HCT116 (cell line): Measurements from ENCODE around the gene FMN1. TPM values are rescaled to one million over a fixed set of nuclear protein-coding genes. Genes with fewer than 3 reads are reported as not detected.

ENCODE experiments used
- ATAC-seq: fragments of 200-7000 bp; cut with Tn5 transposase; 2 replicates; pipeline ENCODE4 v1.9.1; 2020; ENCODE audit warnings: mild to moderate bottlenecking, moderate library complexity
- BruUV-seq: library from RNA; stranded (reverse); fragments of 400-500 nt; replicated peaks from 2 replicates; lab custom pipeline; 2021; lab: Mats Ljungman, UMichigan
- CTCF ChIA-PET: fragments of 300-600 bp; sonication (Branson Sonifier 250); formaldehyde crosslinking; loops from one replicate; lab custom pipeline; 2021; ENCODE audit warnings: antibody characterized with exemption; lab: Charles Lee
- POLR2A ChIA-PET: fragments of 300-600, 350-600 bp; sonication (Branson Sonifier 250); formaldehyde crosslinking; loops from one replicate; lab custom pipeline; 2021; ENCODE audit warnings: antibody characterized with exemption; lab: Charles Lee
- RAD21 ChIA-PET, 2 experiments: fragments of 300-600 bp; sonication (Branson Sonifier 250); formaldehyde crosslinking; loops; one replicate each; lab custom pipeline; 2023; ENCODE audit warnings: low total read pairs in 2 of 2; ENCODE audit not compliant: uncharacterized antibody in 2 of 2, unreplicated experiment in 2 of 2, low non-redundant PET in 1 of 2; lab: Charles Lee
- DNase-seq: peaks from one replicate; pipeline ENCODE4 v3.0.0-alpha.2; 2010; ENCODE audit warnings: low read depth, low spot score
- H2AFZ ChIP-seq: fragments of 200-600 bp; shearing (Covaris generic), sonication (generic); 2 replicates; pipeline ENCODE4 v1.6.1; 2017; ENCODE audit warnings: low read depth, mixed run types, mixed read lengths, antibody characterized with exemption, low read length; ENCODE audit not compliant: poor library complexity, severe bottlenecking
- H3K27ac ChIP-seq: 2 replicates; pipeline ENCODE4 v1.5.1; 2012; ENCODE audit warnings: low read depth, low read length
- H3K27me3 ChIP-seq: fragments of 200-600 bp; sonication (generic); 2 replicates; pipeline ENCODE4 v1.6.1; 2016; ENCODE audit warnings: mixed run types, low read length, mixed read lengths; ENCODE audit not compliant: insufficient read depth
- H3K36me3 ChIP-seq, 2 experiments: fragments of 200-500 bp in 1 of 2; fragments of 200-600 bp in 1 of 2; sonication (Bioruptor generic) in 1 of 2; sonication (generic) in 1 of 2; 2 replicates each; pipeline versions ENCODE4 v1.5.1 to v1.6.1; 2014 to 2016; ENCODE audit warnings: low read length in 2 of 2, inconsistent platforms in 1 of 2, mixed read lengths in 1 of 2, mixed run types in 1 of 2; ENCODE audit not compliant: insufficient read depth in 2 of 2, control insufficient read depth in 1 of 2
- H3K4me1 ChIP-seq, 2 experiments: fragments of 200-600 bp in 1 of 2; sonication (generic) in 1 of 2; 2 replicates each; pipeline versions ENCODE4 v1.5.1 to v1.6.1; 2012 to 2017; ENCODE audit warnings: low read length in 2 of 2, inconsistent platforms in 1 of 2, mild to moderate bottlenecking in 1 of 2, mixed read lengths in 1 of 2, mixed run types in 1 of 2, moderate library complexity in 1 of 2; ENCODE audit not compliant: insufficient read depth in 2 of 2, control insufficient read depth in 1 of 2
- H3K4me2 ChIP-seq: fragments of 200-600 bp; sonication (generic); 2 replicates; pipeline ENCODE4 v1.6.1; 2017; ENCODE audit warnings: mixed run types, low read length, mixed read lengths
- H3K4me3 ChIP-seq, 2 experiments: fragments of 200-600 bp in 1 of 2; sonication (generic) in 1 of 2; replicated peaks in 1 of 2; 2 replicates each; pipeline ENCODE4 v1.5.1; 2011 to 2016; ENCODE audit warnings: low read length in 2 of 2, control low read depth in 1 of 2, low read depth in 1 of 2, mild to moderate bottlenecking in 1 of 2, mixed read lengths in 1 of 2, mixed run types in 1 of 2
- H3K79me2 ChIP-seq: fragments of 200-600 bp; sonication (generic); 2 replicates; pipeline ENCODE4 v1.6.1; 2017; ENCODE audit warnings: mild to moderate bottlenecking, mixed run types, low read length, moderate library complexity, mixed read lengths; ENCODE audit not compliant: insufficient read depth
- H3K9ac ChIP-seq: fragments of 200-600 bp; sonication (generic); 2 replicates; pipeline ENCODE4 v1.6.1; 2016; ENCODE audit warnings: low read length, mixed read lengths
- H3K9me2 ChIP-seq: fragments of 200-600 bp; sonication (generic), shearing (Covaris generic); 2 replicates; pipeline ENCODE4 v1.6.1; 2017; ENCODE audit warnings: mixed run types, mild to moderate bottlenecking, moderate library complexity; ENCODE audit not compliant: insufficient read depth
- H3K9me3 ChIP-seq, 2 experiments: fragments of 200-500 bp in 1 of 2; fragments of 200-600 bp in 1 of 2; sonication (Bioruptor generic) in 1 of 2; sonication (generic) in 1 of 2; 2 replicates each; pipeline ENCODE4 v1.6.1; 2014 to 2017; ENCODE audit warnings: low read length in 2 of 2, mixed read lengths in 2 of 2, inconsistent platforms in 1 of 2, low read depth in 1 of 2, mild to moderate bottlenecking in 1 of 2, mixed run types in 1 of 2, moderate library complexity in 1 of 2; ENCODE audit not compliant: control insufficient read depth in 1 of 2, insufficient read depth in 1 of 2
- H4K20me1 ChIP-seq: fragments of 200-600 bp; sonication (generic), shearing (Covaris generic); 2 replicates; pipeline ENCODE4 v1.6.1; 2017; ENCODE audit warnings: mixed run types, mild to moderate bottlenecking, moderate library complexity; ENCODE audit not compliant: insufficient read depth
- ATF3 ChIP-seq: IDR thresholded peaks from 2 replicates; pipeline ENCODE4 v1.6.1; 2012
- CTCF ChIP-seq, 3 experiments: fragments of 200-600 bp in 1 of 3; sonication (generic) in 1 of 3; IDR thresholded peaks in 2 of 3; conservative IDR thresholded peaks in 1 of 3; 2 replicates each; pipeline ENCODE4 v1.5.1; 2012 to 2017; ENCODE audit warnings: low read depth in 2 of 3, low read length in 2 of 3, antibody characterized with exemption in 1 of 3, borderline replicate concordance in 1 of 3, control low read depth in 1 of 3, mild to moderate bottlenecking in 1 of 3, mixed read lengths in 1 of 3, mixed run types in 1 of 3, moderate library complexity in 1 of 3; ENCODE audit not compliant: insufficient read depth in 1 of 3
- EGR1 ChIP-seq: IDR thresholded peaks from 2 replicates; pipeline ENCODE4 v1.6.1; 2012; ENCODE audit warnings: low read depth
- EZH2phosphoT487 ChIP-seq: fragments of 200-600 bp; IDR thresholded peaks from 2 replicates; pipeline ENCODE4 v1.6.1; 2018; ENCODE audit warnings: antibody characterized with exemption, borderline replicate concordance
- FOSL1 ChIP-seq: IDR thresholded peaks from 2 replicates; pipeline ENCODE4 v1.6.1; 2012; ENCODE audit warnings: low read depth
- JUND ChIP-seq: IDR thresholded peaks from 2 replicates; pipeline ENCODE4 v1.6.1; 2012
- POLR2AphosphoS5 ChIP-seq: IDR thresholded peaks from 2 replicates; pipeline ENCODE4 v1.6.1; 2011; ENCODE audit warnings: mild to moderate bottlenecking, low read depth, low read length, moderate library complexity
- SIN3A ChIP-seq: IDR thresholded peaks from 2 replicates; pipeline ENCODE4 v1.6.1; 2012; ENCODE audit warnings: low read depth
- SP1 ChIP-seq: IDR thresholded peaks from 2 replicates; pipeline ENCODE4 v1.6.1; 2012; ENCODE audit warnings: low read depth
- SRF ChIP-seq: IDR thresholded peaks from 2 replicates; pipeline ENCODE4 v1.6.1; 2012; ENCODE audit warnings: low read depth
- TCF7L2 ChIP-seq: IDR thresholded peaks from 2 replicates; pipeline ENCODE4 v1.7.0; 2011; ENCODE audit warnings: borderline replicate concordance, inconsistent platforms; ENCODE audit not compliant: insufficient read depth, insufficient read length; ENCODE audit errors: extremely low read depth
- ZBTB33 ChIP-seq: IDR thresholded peaks from 2 replicates; pipeline ENCODE4 v1.6.1; 2011; ENCODE audit warnings: mild to moderate bottlenecking, low read length, moderate library complexity; ENCODE audit not compliant: insufficient replicate concordance; ENCODE audit errors: extremely low read depth
- ZNF274 ChIP-seq: fragments of 200-500 bp; sonication (Bioruptor generic); IDR thresholded peaks from 2 replicates; pipeline ENCODE4 v1.6.1; 2014; ENCODE audit warnings: mild to moderate bottlenecking, low read depth, low read length, inconsistent platforms
- intact Hi-C: fragments of 100-400 bp; cut with micrococcal nuclease; formaldehyde crosslinking; loops from 2 replicates; pipeline ENCODE4 v1.10.0; 2022
- total RNA-seq: library from RNA; stranded (reverse); gene quantifications from one replicate; pipeline ENCODE4 v1.2.1, GENCODE V29; 2021; ENCODE audit not compliant: unreplicated experiment
- TF ChIP-seq, protein P1 (sequence below): IDR thresholded peaks from 2 replicates; pipeline ENCODE4 v1.6.1; 2012; ENCODE audit warnings: low read depth

Gene FMN1
- total RNA-seq, 1 experiment from 2014 or later: 0.39 TPM

GRCh38 chr15:33089165-33089877, 105.2 kb downstream of the FMN1 start:
- ATAC-seq (no peak), DNase-seq (no peak)
- Histone ChIP-seq H3K4me1 (peaks cover 0 to 8% of the 10 kb centered on the region in 2 experiments; a peak in 3 of 4 replicates), H3K36me3 (no peaks in the 10 kb centered on the region), H3K9ac (no peak overlapping the region), H2AFZ (no peak overlapping the region), H3K4me2 (no peak overlapping the region), H3K4me3 (no peak overlapping the region), H3K27me3 (no peaks in the 10 kb centered on the region), H3K27ac (no peak overlapping the region), H3K9me3 (no peaks in the 10 kb centered on the region), H4K20me1 (no peaks in the 10 kb centered on the region)
- intact Hi-C loops: loop anchor here (10.0 kb wide), 2 partner anchors 135 to 615 kb away; no protein-coding TSS in a partner anchor
- CTCF ChIA-PET: interaction anchor here (5.6 kb wide), 1 partner anchor 44 kb away, joined by 83 read pairs; no protein-coding TSS in a partner anchor
- no TSS peak for BruUV-seq
- TF ChIP-seq TCF7L2 (no peak), ATF3 (no peak), ZNF274 (no peak), EGR1 (no peak), POLR2AphosphoS5 (no peak), JUND (no peak), SIN3A (no peak), SRF (no peak), EZH2phosphoT487 (no peak), SP1 (no peak), CTCF (IDR thresholded peaks at IDR 0.05 in 2 of 3, conservative IDR thresholded peaks at IDR 0.05 in 1 of 3; ENCODE audit: borderline replicate concordance in 1 of 3, insufficient read depth in 1 of 3, low read depth in 2 of 3, low read length in 2 of 3) (no peak), FOSL1 (no peak), ZBTB33 (no peak)
- TF ChIP-seq, protein P1, sequence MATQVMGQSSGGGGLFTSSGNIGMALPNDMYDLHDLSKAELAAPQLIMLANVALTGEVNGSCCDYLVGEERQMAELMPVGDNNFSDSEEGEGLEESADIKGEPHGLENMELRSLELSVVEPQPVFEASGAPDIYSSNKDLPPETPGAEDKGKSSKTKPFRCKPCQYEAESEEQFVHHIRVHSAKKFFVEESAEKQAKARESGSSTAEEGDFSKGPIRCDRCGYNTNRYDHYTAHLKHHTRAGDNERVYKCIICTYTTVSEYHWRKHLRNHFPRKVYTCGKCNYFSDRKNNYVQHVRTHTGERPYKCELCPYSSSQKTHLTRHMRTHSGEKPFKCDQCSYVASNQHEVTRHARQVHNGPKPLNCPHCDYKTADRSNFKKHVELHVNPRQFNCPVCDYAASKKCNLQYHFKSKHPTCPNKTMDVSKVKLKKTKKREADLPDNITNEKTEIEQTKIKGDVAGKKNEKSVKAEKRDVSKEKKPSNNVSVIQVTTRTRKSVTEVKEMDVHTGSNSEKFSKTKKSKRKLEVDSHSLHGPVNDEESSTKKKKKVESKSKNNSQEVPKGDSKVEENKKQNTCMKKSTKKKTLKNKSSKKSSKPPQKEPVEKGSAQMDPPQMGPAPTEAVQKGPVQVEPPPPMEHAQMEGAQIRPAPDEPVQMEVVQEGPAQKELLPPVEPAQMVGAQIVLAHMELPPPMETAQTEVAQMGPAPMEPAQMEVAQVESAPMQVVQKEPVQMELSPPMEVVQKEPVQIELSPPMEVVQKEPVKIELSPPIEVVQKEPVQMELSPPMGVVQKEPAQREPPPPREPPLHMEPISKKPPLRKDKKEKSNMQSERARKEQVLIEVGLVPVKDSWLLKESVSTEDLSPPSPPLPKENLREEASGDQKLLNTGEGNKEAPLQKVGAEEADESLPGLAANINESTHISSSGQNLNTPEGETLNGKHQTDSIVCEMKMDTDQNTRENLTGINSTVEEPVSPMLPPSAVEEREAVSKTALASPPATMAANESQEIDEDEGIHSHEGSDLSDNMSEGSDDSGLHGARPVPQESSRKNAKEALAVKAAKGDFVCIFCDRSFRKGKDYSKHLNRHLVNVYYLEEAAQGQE: no peak
- TF ChIP-seq, all 23 proteins: peak for 0
- ChIA-PET POLR2A (interaction anchor here (1.2 kb wide), 1 partner anchor 43 kb away, joined by 4 read pairs; no protein-coding TSS in a partner anchor), RAD21 (interaction anchor here in 1 of 2 experiments (1.8 kb wide), 1 partner anchor 43 kb away, joined by 5 read pairs; no protein-coding TSS in a partner anchor)
- no peaks in the 10 kb centered on the region for H3K9me2 ChIP-seq
- H3K79me2 ChIP-seq: no peaks in the 10 kb centered on the region
